HG03354 (cell line): ENCODE data around the gene OGG1.

Experiments used
- ATAC-seq: cut with Tn5 transposase; IDR thresholded peaks from one replicate; pipeline ENCODE4 v1.9.1; 2021; ENCODE audit warnings: mild to moderate bottlenecking; ENCODE audit not compliant: unreplicated experiment, poor library complexity, severe bottlenecking

The OGG1 gene

DNA sequence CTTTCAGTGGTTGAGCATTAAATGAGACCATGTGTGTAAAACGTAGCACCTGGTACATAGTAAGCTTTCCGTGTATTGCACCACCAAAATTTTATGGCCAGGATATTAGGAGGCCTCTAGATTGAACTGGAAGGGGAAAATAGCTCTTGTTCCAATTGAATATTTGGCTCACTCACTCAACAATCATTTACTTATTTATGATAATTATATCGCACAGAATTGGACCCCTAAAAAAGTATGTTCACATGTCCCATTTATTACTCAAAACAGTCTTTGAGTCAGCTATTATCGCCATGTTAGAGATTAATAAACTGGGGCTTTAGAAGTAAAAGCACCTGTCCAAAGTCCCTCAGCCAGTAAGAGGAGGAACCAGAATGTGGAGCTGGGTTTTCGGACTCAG is 55.2 kb downstream of the OGG1 start:
- no peak for ATAC-seq

DNA sequence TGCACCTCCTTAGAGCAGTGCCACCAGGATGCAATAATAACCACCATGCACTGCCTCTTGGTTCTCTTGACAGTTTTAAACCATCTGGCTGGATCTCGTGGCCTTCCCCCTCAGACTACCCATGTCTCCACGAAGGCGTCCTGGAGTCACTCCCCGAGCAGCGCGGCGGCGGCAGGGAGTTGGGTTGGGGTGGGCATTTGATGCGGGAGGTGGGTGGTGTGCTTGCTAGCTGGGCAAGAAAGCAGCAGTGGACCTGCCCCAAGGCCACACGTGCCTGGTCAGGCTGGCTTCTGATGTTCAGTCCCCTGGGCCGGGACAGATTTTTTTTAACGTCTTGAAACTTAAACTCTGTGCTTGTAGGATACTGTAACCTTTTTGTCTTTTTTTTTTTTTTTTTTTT is 56.4 kb downstream of the OGG1 start:
- no peak for ATAC-seq
